Mucosa of descending colon (tissue), 3 donors: Measurements from ENCODE around the gene PORCN. TPM values are rescaled to one million over a fixed set of nuclear protein-coding genes. Genes with fewer than 3 reads are reported as not detected.

Experiments
- ATAC-seq: fragments of 200-7000 bp; cut with Tn5 transposase; one replicate; pipeline ENCODE4 v1.9.1; 2020; ENCODE audit warnings: mild to moderate bottlenecking, moderate library complexity
- DNase-seq, 3 donors: peaks; one replicate each; pipeline ENCODE4 v3.0.0-alpha.2; 2020
- H3K36me3 ChIP-seq: fragments of 200-600 bp; one replicate; pipeline ENCODE4 v1.8.0; 2021; ENCODE audit warnings: low read depth, mild to moderate bottlenecking
- H3K4me1 ChIP-seq: fragments of 200-600 bp; one replicate; pipeline ENCODE4 v1.8.0; 2021; ENCODE audit warnings: low read depth, mild to moderate bottlenecking
- H3K4me3 ChIP-seq: fragments of 200-600 bp; one replicate; pipeline ENCODE4 v1.8.0; 2021; ENCODE audit warnings: mild to moderate bottlenecking
- H3K9me3 ChIP-seq: fragments of 200-600 bp; one replicate; pipeline ENCODE4 v1.8.0; 2021; ENCODE audit warnings: mild to moderate bottlenecking
- intact Hi-C, 2 donors: fragments of 100-400 bp; cut with DNase I in 1 of 2; cut with micrococcal nuclease in 1 of 2; formaldehyde crosslinking; loops; one replicate each; pipeline versions ENCODE4 v1.11.0 to v1.11.1; 2022; cut with DNase I, micrococcal nuclease
- total RNA-seq, 3 donors: library from RNA; stranded (reverse); fragmentation: NEBNext Ultra II Directional in 2 of 3; extraction: Animal tissue kit (Norgen Biotek cat#: 25700) in 2 of 3; gene quantifications; one replicate each; pipeline versions ENCODE4 v1.2.1 to v1.2.4, GENCODE V29; 2021 to 2023
- TF ChIP-seq, protein P1 (sequence below): fragments of 200-600 bp; IDR thresholded peaks from one replicate; pipeline ENCODE4 v1.8.0; 2022; ENCODE audit warnings: antibody characterized with exemption, mild to moderate bottlenecking
- donor health status: DM: no; HTN: no; CAD: no; lungs with moderate emphysema.
- donor health status: DM: no; HTN: no; CAD: no.
- donor health status: DM: no; HTN: yes; CAD: no.

Gene PORCN
- total RNA-seq, 3 donors from 2014 or later: 3.9 to 9.2 (median 6.3) TPM

DNA sequence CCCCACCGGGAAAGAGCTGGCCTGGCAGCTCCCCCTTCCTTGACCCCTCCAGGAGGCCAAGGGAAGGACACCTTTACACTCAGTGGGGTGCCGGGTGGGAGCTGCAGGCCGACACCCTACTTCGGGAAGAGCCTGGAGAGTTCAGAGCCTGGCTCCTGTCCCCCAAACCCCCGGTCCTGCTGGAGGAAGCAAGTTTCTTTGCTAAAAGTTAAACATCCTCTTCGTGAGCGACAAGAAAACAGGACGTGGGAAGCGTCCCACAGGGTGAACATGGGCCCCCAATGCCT is 35.1 kb upstream of the PORCN start:
- no peak for ATAC-seq
- intact Hi-C loops: no loop called here

GRCh38 chrX:48474127-48474526 is 34.7 kb upstream of the PORCN start:
- no peak overlapping the region for H3K4me3 ChIP-seq
- TF ChIP-seq, protein P1, sequence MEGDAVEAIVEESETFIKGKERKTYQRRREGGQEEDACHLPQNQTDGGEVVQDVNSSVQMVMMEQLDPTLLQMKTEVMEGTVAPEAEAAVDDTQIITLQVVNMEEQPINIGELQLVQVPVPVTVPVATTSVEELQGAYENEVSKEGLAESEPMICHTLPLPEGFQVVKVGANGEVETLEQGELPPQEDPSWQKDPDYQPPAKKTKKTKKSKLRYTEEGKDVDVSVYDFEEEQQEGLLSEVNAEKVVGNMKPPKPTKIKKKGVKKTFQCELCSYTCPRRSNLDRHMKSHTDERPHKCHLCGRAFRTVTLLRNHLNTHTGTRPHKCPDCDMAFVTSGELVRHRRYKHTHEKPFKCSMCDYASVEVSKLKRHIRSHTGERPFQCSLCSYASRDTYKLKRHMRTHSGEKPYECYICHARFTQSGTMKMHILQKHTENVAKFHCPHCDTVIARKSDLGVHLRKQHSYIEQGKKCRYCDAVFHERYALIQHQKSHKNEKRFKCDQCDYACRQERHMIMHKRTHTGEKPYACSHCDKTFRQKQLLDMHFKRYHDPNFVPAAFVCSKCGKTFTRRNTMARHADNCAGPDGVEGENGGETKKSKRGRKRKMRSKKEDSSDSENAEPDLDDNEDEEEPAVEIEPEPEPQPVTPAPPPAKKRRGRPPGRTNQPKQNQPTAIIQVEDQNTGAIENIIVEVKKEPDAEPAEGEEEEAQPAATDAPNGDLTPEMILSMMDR: no peak
- no peak for ATAC-seq
- intact Hi-C loops: no loop called here
- H3K4me1 ChIP-seq: no peaks in the 10 kb centered on the region
- no peaks in the 10 kb centered on the region for H3K9me3 ChIP-seq
- H3K36me3 ChIP-seq: no peaks in the 10 kb centered on the region
- DNase-seq: no peak

More for the DNA sequence above, 35.1 kb upstream of the PORCN start:
- no peak overlapping the region for H3K4me3 ChIP-seq
- no peaks in the 10 kb centered on the region for H3K36me3 ChIP-seq
- no peak for DNase-seq
- H3K4me1 ChIP-seq: no peaks in the 10 kb centered on the region
- TF ChIP-seq, protein P1: no peak
- H3K9me3 ChIP-seq: no peaks in the 10 kb centered on the region

GRCh38 chrX:48474581-48474980 is 34.2 kb upstream of the PORCN start:
- DNase-seq (no peak), ATAC-seq (no peak)
- TF ChIP-seq, protein P1: no peak
- no peak overlapping the region for H3K4me3 ChIP-seq
- no peaks in the 10 kb centered on the region for H3K36me3 ChIP-seq
- no peaks in the 10 kb centered on the region for H3K4me1 ChIP-seq
- H3K9me3 ChIP-seq: no peaks in the 10 kb centered on the region
- intact Hi-C loops: no loop called here

DNA sequence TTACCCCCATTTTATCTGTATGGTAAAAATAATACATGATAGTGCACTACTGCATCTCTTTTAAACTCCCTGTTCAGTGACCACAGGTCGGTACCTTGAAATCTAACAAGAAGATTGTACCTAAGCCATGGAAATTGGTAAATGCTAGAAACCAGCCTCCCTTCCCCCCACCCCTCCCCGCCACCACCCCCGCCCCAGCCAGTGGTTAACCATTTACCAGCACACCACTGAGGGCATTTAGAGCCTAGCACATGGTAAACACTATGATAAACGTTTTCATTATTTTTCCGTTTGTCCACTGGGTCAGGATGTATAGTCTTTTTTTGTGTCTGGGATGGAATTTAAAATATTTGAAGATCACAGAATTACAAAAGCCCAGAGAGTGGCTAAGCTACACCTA is 33.5 kb upstream of the PORCN start:
- intact Hi-C loops: no loop called here
- ATAC-seq: peak; percentile 44

DNA sequence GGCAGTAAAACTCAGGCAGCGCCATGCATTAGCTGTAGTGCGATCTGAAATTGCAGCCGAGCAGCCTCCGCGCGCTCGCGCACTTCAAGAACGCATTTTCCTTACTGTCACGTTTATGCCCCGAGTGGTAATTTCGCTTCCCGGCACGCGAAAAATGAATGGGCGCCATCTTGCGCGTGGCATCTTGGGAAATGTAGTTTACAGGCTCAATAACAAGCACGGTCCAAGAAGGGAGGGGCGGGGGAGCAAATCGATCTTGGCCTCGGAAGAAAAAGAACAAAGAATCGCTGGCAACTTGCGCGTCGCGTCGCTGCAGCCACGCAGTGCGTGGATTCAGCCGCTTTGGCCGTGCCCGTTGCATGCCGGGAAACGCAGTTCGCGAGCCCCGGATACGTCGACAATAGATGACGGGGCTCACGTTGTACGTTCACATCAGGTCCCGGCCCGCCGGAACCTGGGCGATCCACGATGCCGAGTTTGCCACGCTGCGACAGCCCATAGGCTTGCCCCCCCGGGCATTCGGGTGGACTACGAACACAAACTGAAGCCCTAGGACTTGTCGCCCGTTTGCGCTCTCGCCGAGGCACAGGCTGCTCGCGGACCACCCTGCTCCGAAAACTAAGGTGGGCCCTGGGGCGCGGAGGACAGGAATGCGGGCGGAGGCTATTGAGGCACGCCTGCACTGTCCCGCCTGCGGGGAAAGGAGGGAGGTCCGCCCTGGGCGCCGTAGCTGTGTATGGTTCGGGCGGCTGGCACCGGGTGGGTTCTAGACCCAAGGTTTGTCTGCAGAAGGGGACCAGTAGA is 32.8 kb upstream of the PORCN start, which contains the start of gene FTSJ1:
FTSJ1 (plus strand) TSS at position 426 of the 804 bp plus-strand sequence. CDS start 1,849 bp downstream, outside the sequence.
- DNase-seq (peak; percentile 88 to 93 (median 90)), ATAC-seq (peak; percentile 96)
- Histone ChIP-seq H3K36me3 (no peaks in the 10 kb centered on the region), H3K4me1 (no peaks in the 10 kb centered on the region), H3K4me3 (peak within 1 kb of the TSS; percentile 51), H3K9me3 (no peaks in the 10 kb centered on the region)
- intact Hi-C loops: no loop called here
- TF ChIP-seq, protein P1: no peak

More for the DNA sequence above, 33.5 kb upstream of the PORCN start:
- peak in 1 of 3 donors; percentile 25 for DNase-seq
- Histone ChIP-seq H3K4me3 (no peak overlapping the region), H3K4me1 (no peaks in the 10 kb centered on the region), H3K36me3 (no peaks in the 10 kb centered on the region), H3K9me3 (no peaks in the 10 kb centered on the region)
- TF ChIP-seq, protein P1: no peak
